GM23338 (cell line): ENCODE measurements around the gene ZNF512.

ENCODE experiments used
- CREB1 ChIP-seq: fragments of 250-450 bp; sonication (Bioruptor Pico); IDR thresholded peaks from 2 replicates; pipeline ENCODE4 v1.5.0; 2020; ENCODE audit warnings: low read depth, mild to moderate bottlenecking, moderate library complexity
- EZH2 ChIP-seq: fragments of 200-600 bp; sonication (generic); IDR thresholded peaks from one replicate; pipeline ENCODE4 v1.8.0; 2017; ENCODE audit warnings: antibody characterized with exemption, mild to moderate bottlenecking, low read depth; ENCODE audit not compliant: unreplicated experiment
- JUNB ChIP-seq: IDR thresholded peaks from one replicate; pipeline ENCODE4 v1.6.1; 2016; ENCODE audit warnings: antibody characterized with exemption; ENCODE audit not compliant: unreplicated experiment
- NANOG ChIP-seq: IDR thresholded peaks from 2 replicates; pipeline ENCODE4 v1.6.1; 2016; ENCODE audit warnings: antibody characterized with exemption, borderline replicate concordance
- POLR2AphosphoS5 ChIP-seq: IDR thresholded peaks from 2 replicates; pipeline ENCODE4 v1.6.1; 2016; ENCODE audit warnings: antibody characterized with exemption, low read depth
- TF ChIP-seq, protein P1 (sequence below), 2 experiments: fragments of 200-600 bp in 1 of 2; sonication (generic) in 1 of 2; conservative IDR thresholded peaks; 2 replicates each; pipeline versions ENCODE4 v1.5.1 to v1.6.1; 2016 to 2017; ENCODE audit warnings: antibody characterized with exemption in 2 of 2, low read depth in 2 of 2, mild to moderate bottlenecking in 2 of 2, moderate library complexity in 1 of 2
- TF ChIP-seq, protein P2 (sequence below): IDR thresholded peaks from one replicate; pipeline ENCODE4 v1.6.1; 2018; ENCODE audit warnings: antibody characterized with exemption; ENCODE audit not compliant: unreplicated experiment
- TF ChIP-seq, protein P3 (sequence below): fragments of 250-450 bp; sonication (Bioruptor Pico); IDR thresholded peaks from 2 replicates; pipeline ENCODE4 v1.5.0; 2020; ENCODE audit warnings: mild to moderate bottlenecking, moderate library complexity

GRCh38 chr2:27544143-27544821 is 38.6 kb upstream of the ZNF512 start:
- TF ChIP-seq POLR2AphosphoS5 (no peak), NANOG (no peak), EZH2 (no peak), CREB1 (CRISPR knock-in tag) (no peak), JUNB (no peak)
- TF ChIP-seq, protein P1, sequence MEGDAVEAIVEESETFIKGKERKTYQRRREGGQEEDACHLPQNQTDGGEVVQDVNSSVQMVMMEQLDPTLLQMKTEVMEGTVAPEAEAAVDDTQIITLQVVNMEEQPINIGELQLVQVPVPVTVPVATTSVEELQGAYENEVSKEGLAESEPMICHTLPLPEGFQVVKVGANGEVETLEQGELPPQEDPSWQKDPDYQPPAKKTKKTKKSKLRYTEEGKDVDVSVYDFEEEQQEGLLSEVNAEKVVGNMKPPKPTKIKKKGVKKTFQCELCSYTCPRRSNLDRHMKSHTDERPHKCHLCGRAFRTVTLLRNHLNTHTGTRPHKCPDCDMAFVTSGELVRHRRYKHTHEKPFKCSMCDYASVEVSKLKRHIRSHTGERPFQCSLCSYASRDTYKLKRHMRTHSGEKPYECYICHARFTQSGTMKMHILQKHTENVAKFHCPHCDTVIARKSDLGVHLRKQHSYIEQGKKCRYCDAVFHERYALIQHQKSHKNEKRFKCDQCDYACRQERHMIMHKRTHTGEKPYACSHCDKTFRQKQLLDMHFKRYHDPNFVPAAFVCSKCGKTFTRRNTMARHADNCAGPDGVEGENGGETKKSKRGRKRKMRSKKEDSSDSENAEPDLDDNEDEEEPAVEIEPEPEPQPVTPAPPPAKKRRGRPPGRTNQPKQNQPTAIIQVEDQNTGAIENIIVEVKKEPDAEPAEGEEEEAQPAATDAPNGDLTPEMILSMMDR (conservative IDR thresholded peaks at IDR 0.05; ENCODE audit: low read depth in 2 of 2): no peak
- TF ChIP-seq, protein P2, sequence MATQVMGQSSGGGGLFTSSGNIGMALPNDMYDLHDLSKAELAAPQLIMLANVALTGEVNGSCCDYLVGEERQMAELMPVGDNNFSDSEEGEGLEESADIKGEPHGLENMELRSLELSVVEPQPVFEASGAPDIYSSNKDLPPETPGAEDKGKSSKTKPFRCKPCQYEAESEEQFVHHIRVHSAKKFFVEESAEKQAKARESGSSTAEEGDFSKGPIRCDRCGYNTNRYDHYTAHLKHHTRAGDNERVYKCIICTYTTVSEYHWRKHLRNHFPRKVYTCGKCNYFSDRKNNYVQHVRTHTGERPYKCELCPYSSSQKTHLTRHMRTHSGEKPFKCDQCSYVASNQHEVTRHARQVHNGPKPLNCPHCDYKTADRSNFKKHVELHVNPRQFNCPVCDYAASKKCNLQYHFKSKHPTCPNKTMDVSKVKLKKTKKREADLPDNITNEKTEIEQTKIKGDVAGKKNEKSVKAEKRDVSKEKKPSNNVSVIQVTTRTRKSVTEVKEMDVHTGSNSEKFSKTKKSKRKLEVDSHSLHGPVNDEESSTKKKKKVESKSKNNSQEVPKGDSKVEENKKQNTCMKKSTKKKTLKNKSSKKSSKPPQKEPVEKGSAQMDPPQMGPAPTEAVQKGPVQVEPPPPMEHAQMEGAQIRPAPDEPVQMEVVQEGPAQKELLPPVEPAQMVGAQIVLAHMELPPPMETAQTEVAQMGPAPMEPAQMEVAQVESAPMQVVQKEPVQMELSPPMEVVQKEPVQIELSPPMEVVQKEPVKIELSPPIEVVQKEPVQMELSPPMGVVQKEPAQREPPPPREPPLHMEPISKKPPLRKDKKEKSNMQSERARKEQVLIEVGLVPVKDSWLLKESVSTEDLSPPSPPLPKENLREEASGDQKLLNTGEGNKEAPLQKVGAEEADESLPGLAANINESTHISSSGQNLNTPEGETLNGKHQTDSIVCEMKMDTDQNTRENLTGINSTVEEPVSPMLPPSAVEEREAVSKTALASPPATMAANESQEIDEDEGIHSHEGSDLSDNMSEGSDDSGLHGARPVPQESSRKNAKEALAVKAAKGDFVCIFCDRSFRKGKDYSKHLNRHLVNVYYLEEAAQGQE: no peak
- TF ChIP-seq, protein P3, sequence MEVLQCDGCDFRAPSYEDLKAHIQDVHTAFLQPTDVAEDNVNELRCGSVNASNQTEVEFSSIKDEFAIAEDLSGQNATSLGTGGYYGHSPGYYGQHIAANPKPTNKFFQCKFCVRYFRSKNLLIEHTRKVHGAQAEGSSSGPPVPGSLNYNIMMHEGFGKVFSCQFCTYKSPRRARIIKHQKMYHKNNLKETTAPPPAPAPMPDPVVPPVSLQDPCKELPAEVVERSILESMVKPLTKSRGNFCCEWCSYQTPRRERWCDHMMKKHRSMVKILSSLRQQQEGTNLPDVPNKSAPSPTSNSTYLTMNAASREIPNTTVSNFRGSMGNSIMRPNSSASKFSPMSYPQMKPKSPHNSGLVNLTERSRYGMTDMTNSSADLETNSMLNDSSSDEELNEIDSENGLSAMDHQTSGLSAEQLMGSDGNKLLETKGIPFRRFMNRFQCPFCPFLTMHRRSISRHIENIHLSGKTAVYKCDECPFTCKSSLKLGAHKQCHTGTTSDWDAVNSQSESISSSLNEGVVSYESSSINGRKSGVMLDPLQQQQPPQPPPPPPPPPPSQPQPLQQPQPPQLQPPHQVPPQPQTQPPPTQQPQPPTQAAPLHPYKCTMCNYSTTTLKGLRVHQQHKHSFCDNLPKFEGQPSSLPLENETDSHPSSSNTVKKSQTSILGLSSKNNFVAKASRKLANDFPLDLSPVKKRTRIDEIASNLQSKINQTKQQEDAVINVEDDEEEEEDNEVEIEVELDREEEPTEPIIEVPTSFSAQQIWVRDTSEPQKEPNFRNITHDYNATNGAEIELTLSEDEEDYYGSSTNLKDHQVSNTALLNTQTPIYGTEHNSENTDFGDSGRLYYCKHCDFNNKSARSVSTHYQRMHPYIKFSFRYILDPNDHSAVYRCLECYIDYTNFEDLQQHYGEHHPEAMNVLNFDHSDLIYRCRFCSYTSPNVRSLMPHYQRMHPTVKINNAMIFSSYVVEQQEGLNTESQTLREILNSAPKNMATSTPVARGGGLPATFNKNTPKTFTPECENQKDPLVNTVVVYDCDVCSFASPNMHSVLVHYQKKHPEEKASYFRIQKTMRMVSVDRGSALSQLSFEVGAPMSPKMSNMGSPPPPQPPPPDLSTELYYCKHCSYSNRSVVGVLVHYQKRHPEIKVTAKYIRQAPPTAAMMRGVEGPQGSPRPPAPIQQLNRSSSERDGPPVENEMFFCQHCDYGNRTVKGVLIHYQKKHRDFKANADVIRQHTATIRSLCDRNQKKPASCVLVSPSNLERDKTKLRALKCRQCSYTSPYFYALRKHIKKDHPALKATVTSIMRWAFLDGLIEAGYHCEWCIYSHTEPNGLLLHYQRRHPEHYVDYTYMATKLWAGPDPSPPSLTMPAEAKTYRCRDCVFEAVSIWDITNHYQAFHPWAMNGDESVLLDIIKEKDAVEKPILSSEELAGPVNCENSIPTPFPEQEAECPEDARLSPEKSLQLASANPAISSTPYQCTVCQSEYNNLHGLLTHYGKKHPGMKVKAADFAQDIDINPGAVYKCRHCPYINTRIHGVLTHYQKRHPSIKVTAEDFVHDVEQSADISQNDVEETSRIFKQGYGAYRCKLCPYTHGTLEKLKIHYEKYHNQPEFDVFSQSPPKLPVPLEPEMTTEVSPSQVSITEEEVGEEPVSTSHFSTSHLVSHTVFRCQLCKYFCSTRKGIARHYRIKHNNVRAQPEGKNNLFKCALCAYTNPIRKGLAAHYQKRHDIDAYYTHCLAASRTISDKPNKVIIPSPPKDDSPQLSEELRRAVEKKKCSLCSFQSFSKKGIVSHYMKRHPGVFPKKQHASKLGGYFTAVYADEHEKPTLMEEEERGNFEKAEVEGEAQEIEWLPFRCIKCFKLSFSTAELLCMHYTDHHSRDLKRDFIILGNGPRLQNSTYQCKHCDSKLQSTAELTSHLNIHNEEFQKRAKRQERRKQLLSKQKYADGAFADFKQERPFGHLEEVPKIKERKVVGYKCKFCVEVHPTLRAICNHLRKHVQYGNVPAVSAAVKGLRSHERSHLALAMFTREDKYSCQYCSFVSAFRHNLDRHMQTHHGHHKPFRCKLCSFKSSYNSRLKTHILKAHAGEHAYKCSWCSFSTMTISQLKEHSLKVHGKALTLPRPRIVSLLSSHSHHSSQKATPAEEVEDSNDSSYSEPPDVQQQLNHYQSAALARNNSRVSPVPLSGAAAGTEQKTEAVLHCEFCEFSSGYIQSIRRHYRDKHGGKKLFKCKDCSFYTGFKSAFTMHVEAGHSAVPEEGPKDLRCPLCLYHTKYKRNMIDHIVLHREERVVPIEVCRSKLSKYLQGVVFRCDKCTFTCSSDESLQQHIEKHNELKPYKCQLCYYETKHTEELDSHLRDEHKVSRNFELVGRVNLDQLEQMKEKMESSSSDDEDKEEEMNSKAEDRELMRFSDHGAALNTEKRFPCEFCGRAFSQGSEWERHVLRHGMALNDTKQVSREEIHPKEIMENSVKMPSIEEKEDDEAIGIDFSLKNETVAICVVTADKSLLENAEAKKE (CRISPR knock-in tag): no peak
